ENCODE results near the gene PHACTR4. TPM values are rescaled to one million over a fixed set of nuclear protein-coding genes. Genes with fewer than 3 reads are reported as not detected.

PHACTR4 gene
- total and polyA plus RNA-seq, 9 of the 15 experiments (the other 6 are each of a cell fraction or from before 2014, with no cell fraction given), result 6.4 to 43.6 (median 14.2) TPM

DNA sequence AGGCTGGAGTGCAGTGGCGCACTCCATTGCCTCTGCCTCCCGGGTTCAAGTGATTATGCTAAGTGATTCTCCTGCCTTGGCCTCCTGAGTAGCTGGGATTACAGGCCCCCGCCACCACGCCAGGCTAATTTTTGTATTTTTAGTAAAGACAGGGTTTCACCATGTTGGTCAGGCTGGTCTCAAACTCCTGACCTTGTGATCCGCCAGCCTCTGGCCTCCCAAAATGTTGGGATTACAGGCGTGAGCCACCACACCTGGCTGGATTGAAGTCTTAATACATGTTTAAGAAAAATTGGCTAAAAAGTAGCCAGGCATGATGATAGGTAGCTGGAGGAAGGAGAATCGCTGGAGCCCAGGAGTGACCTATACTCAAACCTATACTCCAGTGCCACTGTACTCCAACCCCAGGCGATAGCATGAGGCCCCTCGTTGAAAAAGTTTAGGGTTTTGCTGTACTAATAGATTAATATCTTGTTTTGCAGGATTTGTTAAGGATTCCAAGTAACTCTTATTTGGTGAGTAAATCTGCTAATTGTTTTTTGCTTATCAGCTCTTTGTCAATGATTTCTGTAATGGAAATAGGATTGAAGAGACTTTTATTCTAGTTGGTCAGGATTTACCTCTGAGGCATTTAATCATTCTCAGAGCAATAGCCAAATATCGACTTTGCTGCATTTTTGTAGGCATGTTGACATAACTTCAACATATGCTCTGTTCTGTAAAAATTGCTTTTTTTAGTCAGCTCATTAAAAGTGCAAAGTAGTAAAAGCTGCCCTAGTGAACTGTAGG lies 138.3 kb downstream of the PHACTR4 start (continued):
- TF ChIP-seq GTF2E2 (tag; IDR thresholded peaks at IDR 0.05), result peak; percentile 7; the same call in 1 of the 2 replicates

DNA sequence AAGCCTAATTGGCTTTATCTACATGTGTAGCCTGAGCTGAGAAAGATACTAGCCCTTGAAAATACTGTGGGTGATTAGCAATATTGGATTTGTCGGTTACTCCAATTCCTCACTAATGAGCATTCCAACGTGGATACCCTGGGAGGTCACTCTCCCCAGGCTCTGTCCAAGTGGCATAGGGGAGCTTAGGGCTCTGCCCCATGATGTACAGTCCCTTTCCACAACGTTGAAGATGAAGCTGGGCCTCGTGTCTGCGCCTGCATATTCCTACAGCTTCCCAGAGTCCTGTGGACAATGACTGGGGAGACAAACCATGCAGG lies 138.9 kb downstream of the PHACTR4 start:
- CTCF ChIA-PET (ENCODE audit: low intra/inter-chr PET ratio), result no interaction called here
- H3K4me3 ChIP-seq, result peak overlapping the region; percentile 87
- no peaks in the 10 kb centered on the region for H3K27me3 ChIP-seq (ENCODE audit: control insufficient read depth in 2 of 2, insufficient read depth in 2 of 2, low read length in 2 of 2)
- H3K36me3 ChIP-seq (ENCODE audit: control insufficient read depth, insufficient read depth, low read length), result peaks cover 66% of the 10 kb centered on the region
- no peaks in the 10 kb centered on the region; the same call in 1 of the 2 replicates for H3K9me3 ChIP-seq (replicated peaks; ENCODE audit: control insufficient read depth, insufficient read depth, low read depth, low read length)
- peaks cover 37% of the 10 kb centered on the region for H4K20me1 ChIP-seq (replicated peaks; ENCODE audit: control insufficient read depth, insufficient read depth, low read length)
- DNase-seq (ENCODE audit: extremely low read depth in 1 of 4, low spot score in 3 of 4), result peak in 1 of 4 experiments; percentile 60
- under 1% methylated on average over 5 of the region's 5 CpGs for WGBS (ENCODE audit: insufficient coverage, low coverage, missing lambda C conversion rate)
- peak overlapping the region; percentile 97 to 100 for H3K9ac ChIP-seq (ENCODE audit: insufficient read depth in 1 of 2, low read depth in 2 of 2, low read length in 2 of 2)
- in situ Hi-C loops (cut with MboI) (no loop called here), intact Hi-C loops (cut with micrococcal nuclease) (no loop called here)
- peaks cover 6 to 19% of the 10 kb centered on the region in 2 experiments; a peak in 3 of 5 replicates for H3K4me1 ChIP-seq (replicated peaks in 1 of 2; ENCODE audit: control insufficient read depth in 2 of 2, insufficient read depth in 2 of 2, low read length in 2 of 2)
- H3K9me1 ChIP-seq (ENCODE audit: control insufficient read depth, insufficient read depth, low read length), result peaks cover 3% of the 10 kb centered on the region
- H3K79me2 ChIP-seq (ENCODE audit: control insufficient read depth, insufficient read depth, low read length), result peaks cover 78% of the 10 kb centered on the region
- POLR2A ChIA-PET, result interaction anchor here (0.5 to 13.0 kb wide), 31 partner anchors 11 to 369 kb away, joined by 3 to 201 read pairs (median 9); partner anchors contain the start of genes ATP5IF1, MED18 and RNU11
- no peak for ATAC-seq
- H2AFZ ChIP-seq (ENCODE audit: low read depth, low read length), result no peak overlapping the region
- BruUV-seq (replicated peaks), result no TSS peak
- H3K4me2 ChIP-seq (ENCODE audit: insufficient read depth, low read length), result peak overlapping the region; percentile 99
- peak overlapping the region; percentile 94 for H3K27ac ChIP-seq (ENCODE audit: extremely low read depth, low read depth, low read length)
- no peak for FAIRE-seq
- 0 out of 2 replicates have a peak, but pooled peaks have one; percentile 30 for TF ChIP-seq ZNF696 (CRISPR knock-in tag; conservative IDR thresholded peaks at IDR 0.05)
- TF ChIP-seq, protein P1, sequence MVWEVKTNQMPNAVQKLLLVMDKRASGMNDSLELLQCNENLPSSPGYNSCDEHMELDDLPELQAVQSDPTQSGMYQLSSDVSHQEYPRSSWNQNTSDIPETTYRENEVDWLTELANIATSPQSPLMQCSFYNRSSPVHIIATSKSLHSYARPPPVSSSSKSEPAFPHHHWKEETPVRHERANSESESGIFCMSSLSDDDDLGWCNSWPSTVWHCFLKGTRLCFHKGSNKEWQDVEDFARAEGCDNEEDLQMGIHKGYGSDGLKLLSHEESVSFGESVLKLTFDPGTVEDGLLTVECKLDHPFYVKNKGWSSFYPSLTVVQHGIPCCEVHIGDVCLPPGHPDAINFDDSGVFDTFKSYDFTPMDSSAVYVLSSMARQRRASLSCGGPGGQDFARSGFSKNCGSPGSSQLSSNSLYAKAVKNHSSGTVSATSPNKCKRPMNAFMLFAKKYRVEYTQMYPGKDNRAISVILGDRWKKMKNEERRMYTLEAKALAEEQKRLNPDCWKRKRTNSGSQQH (CRISPR knock-in tag; IDR thresholded peaks at IDR 0.05), result peak; percentile 26; the same call in 1 of the 2 replicates
- TF ChIP-seq ZNF77 (CRISPR knock-in tag; IDR thresholded peaks at IDR 0.05), result peak; percentile 70
- peak; percentile 61; the same call in 1 of the 2 replicates for TF ChIP-seq ZNF586 (CRISPR knock-in tag; conservative IDR thresholded peaks at IDR 0.05)
- no peak; a peak in 1 of 4 replicates for TF ChIP-seq SIN3A (IDR thresholded peaks at IDR 0.05; ENCODE audit: borderline replicate concordance in 2 of 2, control insufficient read depth in 1 of 2, low read depth in 2 of 2, low read length in 2 of 2)
- TF ChIP-seq, protein P2, sequence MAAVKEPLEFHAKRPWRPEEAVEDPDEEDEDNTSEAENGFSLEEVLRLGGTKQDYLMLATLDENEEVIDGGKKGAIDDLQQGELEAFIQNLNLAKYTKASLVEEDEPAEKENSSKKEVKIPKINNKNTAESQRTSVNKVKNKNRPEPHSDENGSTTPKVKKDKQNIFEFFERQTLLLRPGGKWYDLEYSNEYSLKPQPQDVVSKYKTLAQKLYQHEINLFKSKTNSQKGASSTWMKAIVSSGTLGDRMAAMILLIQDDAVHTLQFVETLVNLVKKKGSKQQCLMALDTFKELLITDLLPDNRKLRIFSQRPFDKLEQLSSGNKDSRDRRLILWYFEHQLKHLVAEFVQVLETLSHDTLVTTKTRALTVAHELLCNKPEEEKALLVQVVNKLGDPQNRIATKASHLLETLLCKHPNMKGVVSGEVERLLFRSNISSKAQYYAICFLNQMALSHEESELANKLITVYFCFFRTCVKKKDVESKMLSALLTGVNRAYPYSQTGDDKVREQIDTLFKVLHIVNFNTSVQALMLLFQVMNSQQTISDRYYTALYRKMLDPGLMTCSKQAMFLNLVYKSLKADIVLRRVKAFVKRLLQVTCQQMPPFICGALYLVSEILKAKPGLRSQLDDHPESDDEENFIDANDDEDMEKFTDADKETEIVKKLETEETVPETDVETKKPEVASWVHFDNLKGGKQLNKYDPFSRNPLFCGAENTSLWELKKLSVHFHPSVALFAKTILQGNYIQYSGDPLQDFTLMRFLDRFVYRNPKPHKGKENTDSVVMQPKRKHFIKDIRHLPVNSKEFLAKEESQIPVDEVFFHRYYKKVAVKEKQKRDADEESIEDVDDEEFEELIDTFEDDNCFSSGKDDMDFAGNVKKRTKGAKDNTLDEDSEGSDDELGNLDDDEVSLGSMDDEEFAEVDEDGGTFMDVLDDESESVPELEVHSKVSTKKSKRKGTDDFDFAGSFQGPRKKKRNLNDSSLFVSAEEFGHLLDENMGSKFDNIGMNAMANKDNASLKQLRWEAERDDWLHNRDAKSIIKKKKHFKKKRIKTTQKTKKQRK (IDR thresholded peaks at IDR 0.05; ENCODE audit: borderline replicate concordance, low read depth, low read length), result no peak
- TF ChIP-seq POLR2A (conservative IDR thresholded peaks at IDR 0.05), result peak; percentile 37
- peak; percentile 68; the same call in 1 of the 2 replicates for TF ChIP-seq RBFOX2 (IDR thresholded peaks at IDR 0.05; ENCODE audit: low read depth, low read length)
- TF ChIP-seq TOE1 (IDR thresholded peaks at IDR 0.05; ENCODE audit: borderline replicate concordance), result 0 out of 2 replicates have a peak, but pooled peaks have one; percentile 4
- TF ChIP-seq TOE1 (CRISPR knock-in tag; IDR thresholded peaks at IDR 0.05; ENCODE audit: borderline replicate concordance, low read depth), result no peak
- TF ChIP-seq HNRNPL (IDR thresholded peaks at IDR 0.05; ENCODE audit: low read depth, low read length), result peak; percentile 92; the same call in 1 of the 2 replicates
- TF ChIP-seq MYNN (IDR thresholded peaks at IDR 0.05), result no peak
- TF ChIP-seq MYNN (CRISPR knock-in tag; IDR thresholded peaks at IDR 0.05), result no peak
- TF ChIP-seq TGIF2 (CRISPR knock-in tag; IDR thresholded peaks at IDR 0.05), result no peak
- TF ChIP-seq TRIM24 (IDR thresholded peaks at IDR 0.05), result no peak
- TF ChIP-seq RHOXF2B (CRISPR knock-in tag; conservative IDR thresholded peaks at IDR 0.05), result peak; percentile 77; the same call in 1 of the 2 replicates

Data from K562 (cell line).